DOHH2 (cell line): ENCODE measurements around the gene RBBP8NL.

Source experiments
- CTCF ChIP-seq: fragments of 200-600 bp; sonication (generic); IDR thresholded peaks from one replicate; pipeline ENCODE4 v1.5.1; 2014; ENCODE audit warnings: antibody characterized with exemption, mild to moderate bottlenecking, low read depth, low read length; ENCODE audit not compliant: poor library complexity, severe bottlenecking
- EZH2phosphoT487 ChIP-seq: fragments of 200-600 bp; sonication (generic); IDR thresholded peaks from 2 replicates; pipeline ENCODE4 v1.6.1; 2017; ENCODE audit warnings: borderline replicate concordance, mild to moderate bottlenecking, antibody characterized with exemption, low read length, moderate library complexity, mixed read lengths

- TF ChIP-seq CTCF (no peak), EZH2phosphoT487 (no peak)
These were observed 49.6 kb downstream of the RBBP8NL start for GRCh38 chr20:62377615-62378178.
